ENCODE results near the gene RYR1. TPM values are rescaled to one million over a fixed set of nuclear protein-coding genes. Genes with fewer than 3 reads are reported as not detected.
"Not testable (repeated sequence)": the region's sequence is repeated elsewhere in the genome, so short reads cannot be mapped to it uniquely, and the experiment has no call there.

RYR1 gene
- total and polyA plus RNA-seq, 2 donors (not counting 1 experiment from before 2014, with no cell fraction given): 0.43 to 3.8 TPM

DNA sequence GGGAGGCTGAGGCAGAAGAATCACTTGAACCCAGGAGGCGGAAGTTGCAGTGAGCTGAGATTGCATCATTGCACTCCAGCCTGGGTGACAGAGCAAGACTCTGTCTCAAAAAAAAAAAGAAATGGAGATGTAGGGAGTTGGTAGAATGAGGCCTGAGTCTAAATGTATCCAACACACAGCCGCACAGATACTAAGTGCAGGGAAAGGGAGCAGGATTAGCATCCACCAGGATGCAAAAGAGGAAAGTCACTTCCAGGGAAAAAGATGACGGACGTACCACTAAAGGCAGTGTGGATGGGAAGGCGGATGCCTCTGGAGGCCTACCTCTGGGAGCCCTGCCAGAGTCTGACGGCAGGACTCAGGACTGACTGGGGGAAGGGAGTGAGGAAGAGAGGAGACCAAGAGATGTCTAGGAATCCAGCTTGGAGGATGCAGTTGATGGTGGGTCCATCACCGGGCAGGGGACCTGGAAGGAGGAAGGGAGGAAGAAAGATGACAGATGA, 23.8 kb upstream of the RYR1 start:
- no peak overlapping the region for H3K27ac Mint-ChIP-seq
- H3K4me1 Mint-ChIP-seq: peaks cover 3% of the 10 kb centered on the region
- H2AFZ ChIP-seq (ENCODE audit: insufficient read depth, low read depth, low read length, poor library complexity, severe bottlenecking): no peak overlapping the region
- H3K4me2 ChIP-seq (replicated peaks; ENCODE audit: low read depth, low read length, poor library complexity, severe bottlenecking): no peak overlapping the region
- H3K36me3 ChIP-seq (replicated peaks in 1 of 2; ENCODE audit: control extremely low read depth in 1 of 2, control insufficient read depth in 1 of 2, extremely low read depth in 1 of 2, insufficient read depth in 2 of 2, low read length in 1 of 2): peaks cover 2 to 24% of the 10 kb centered on the region in 2 experiments
- ChIA-PET CTCF (no interaction called here), POLR2A (no interaction called here)
- TF ChIP-seq, protein P1, sequence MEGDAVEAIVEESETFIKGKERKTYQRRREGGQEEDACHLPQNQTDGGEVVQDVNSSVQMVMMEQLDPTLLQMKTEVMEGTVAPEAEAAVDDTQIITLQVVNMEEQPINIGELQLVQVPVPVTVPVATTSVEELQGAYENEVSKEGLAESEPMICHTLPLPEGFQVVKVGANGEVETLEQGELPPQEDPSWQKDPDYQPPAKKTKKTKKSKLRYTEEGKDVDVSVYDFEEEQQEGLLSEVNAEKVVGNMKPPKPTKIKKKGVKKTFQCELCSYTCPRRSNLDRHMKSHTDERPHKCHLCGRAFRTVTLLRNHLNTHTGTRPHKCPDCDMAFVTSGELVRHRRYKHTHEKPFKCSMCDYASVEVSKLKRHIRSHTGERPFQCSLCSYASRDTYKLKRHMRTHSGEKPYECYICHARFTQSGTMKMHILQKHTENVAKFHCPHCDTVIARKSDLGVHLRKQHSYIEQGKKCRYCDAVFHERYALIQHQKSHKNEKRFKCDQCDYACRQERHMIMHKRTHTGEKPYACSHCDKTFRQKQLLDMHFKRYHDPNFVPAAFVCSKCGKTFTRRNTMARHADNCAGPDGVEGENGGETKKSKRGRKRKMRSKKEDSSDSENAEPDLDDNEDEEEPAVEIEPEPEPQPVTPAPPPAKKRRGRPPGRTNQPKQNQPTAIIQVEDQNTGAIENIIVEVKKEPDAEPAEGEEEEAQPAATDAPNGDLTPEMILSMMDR (IDR thresholded peaks at IDR 0.05): no peak
- no peak for TF ChIP-seq EZH2 (IDR thresholded peaks at IDR 0.05; ENCODE audit: borderline replicate concordance, insufficient read depth, low read depth, low read length, poor library complexity, severe bottlenecking)
- intact Hi-C loops (cut with micrococcal nuclease): no loop called here
- no peaks in the 10 kb centered on the region for H3K79me2 ChIP-seq (ENCODE audit: control insufficient read depth, insufficient read depth, low read length)
- H3K4me1 ChIP-seq (ENCODE audit: control insufficient read depth in 2 of 2, insufficient read depth in 2 of 2, low read length in 2 of 2): no peaks in the 10 kb centered on the region
- H4K20me1 ChIP-seq (ENCODE audit: control insufficient read depth, insufficient read depth, low read length, poor library complexity, severe bottlenecking): no peaks in the 10 kb centered on the region
- no peak overlapping the region for H3K4me3 ChIP-seq (ENCODE audit: control extremely low read depth in 1 of 5, extremely low read depth in 1 of 5, insufficient read depth in 1 of 5, low read depth in 2 of 5, low read length in 4 of 5)
- WGBS (ENCODE audit: insufficient coverage): 93% methylated on average over 4 of the region's 7 CpGs
- H3K4me3 Mint-ChIP-seq: no peak overlapping the region
- DNase-seq (no peak), ATAC-seq (ENCODE audit: low read depth) (no peak)
- no peak overlapping the region for H3K9ac ChIP-seq (ENCODE audit: low read length)
- no peak overlapping the region for H3K27ac ChIP-seq (ENCODE audit: low read length in 2 of 2)
- H3K27me3 ChIP-seq (replicated peaks in 1 of 4; ENCODE audit: control extremely low read depth in 1 of 4, control insufficient read depth in 3 of 4, insufficient read depth in 4 of 4, low read length in 3 of 4): no peaks in the 10 kb centered on the region
- H3K9me3 Mint-ChIP-seq (ENCODE audit: insufficient read depth): no peaks in the 10 kb centered on the region
- H3K27me3 Mint-ChIP-seq: no peaks in the 10 kb centered on the region
- H3K9me3 ChIP-seq (ENCODE audit: control extremely low read depth in 1 of 3, control insufficient read depth in 2 of 3, insufficient read depth in 1 of 3, low read length in 2 of 3): no peaks in the 10 kb centered on the region

GRCh38 chr19:38410407-38410806, 23.1 kb upstream of the RYR1 start:
- DNase-seq; H3K27ac ChIP-seq (ENCODE audit: low read length in 2 of 2); H3K9me3 Mint-ChIP-seq (ENCODE audit: insufficient read depth); H3K79me2 ChIP-seq (ENCODE audit: control insufficient read depth, insufficient read depth, low read length); H3K27me3 Mint-ChIP-seq; H3K4me1 ChIP-seq (ENCODE audit: control insufficient read depth in 2 of 2, insufficient read depth in 2 of 2, low read length in 2 of 2); H3K9ac ChIP-seq (ENCODE audit: low read length); H3K4me3 Mint-ChIP-seq; H3K27me3 ChIP-seq (replicated peaks in 1 of 4; ENCODE audit: control extremely low read depth in 1 of 4, control insufficient read depth in 3 of 4, insufficient read depth in 4 of 4, low read length in 3 of 4); H3K27ac Mint-ChIP-seq; H3K4me2 ChIP-seq (replicated peaks; ENCODE audit: low read depth, low read length, poor library complexity, severe bottlenecking); H3K9me3 ChIP-seq (ENCODE audit: control extremely low read depth in 1 of 3, control insufficient read depth in 2 of 3, insufficient read depth in 1 of 3, low read length in 2 of 3); H3K4me1 Mint-ChIP-seq; H4K20me1 ChIP-seq (ENCODE audit: control insufficient read depth, insufficient read depth, low read length, poor library complexity, severe bottlenecking); H3K4me3 ChIP-seq (ENCODE audit: control extremely low read depth in 1 of 5, extremely low read depth in 1 of 5, insufficient read depth in 1 of 5, low read depth in 2 of 5, low read length in 4 of 5); POLR2A ChIA-PET; CTCF ChIA-PET; H2AFZ ChIP-seq (ENCODE audit: insufficient read depth, low read depth, low read length, poor library complexity, severe bottlenecking); intact Hi-C loops (cut with micrococcal nuclease); ATAC-seq (ENCODE audit: low read depth): not testable (repeated sequence)
- peaks cover 2 to 17% of the 10 kb centered on the region in 2 experiments for H3K36me3 ChIP-seq (replicated peaks in 1 of 2; ENCODE audit: control extremely low read depth in 1 of 2, control insufficient read depth in 1 of 2, extremely low read depth in 1 of 2, insufficient read depth in 2 of 2, low read length in 1 of 2)
- 80% methylated on average over 2 of the region's 6 CpGs for WGBS (ENCODE audit: insufficient coverage)

Measured in B cell (primary cell).